Measurements from ENCODE around the gene SLC37A2. TPM values are rescaled to one million over a fixed set of nuclear protein-coding genes. Genes with fewer than 3 reads are reported as not detected.

SLC37A2 gene
- total RNA-seq, 1 experiment from 2014 or later: 5.1 TPM

DNA sequence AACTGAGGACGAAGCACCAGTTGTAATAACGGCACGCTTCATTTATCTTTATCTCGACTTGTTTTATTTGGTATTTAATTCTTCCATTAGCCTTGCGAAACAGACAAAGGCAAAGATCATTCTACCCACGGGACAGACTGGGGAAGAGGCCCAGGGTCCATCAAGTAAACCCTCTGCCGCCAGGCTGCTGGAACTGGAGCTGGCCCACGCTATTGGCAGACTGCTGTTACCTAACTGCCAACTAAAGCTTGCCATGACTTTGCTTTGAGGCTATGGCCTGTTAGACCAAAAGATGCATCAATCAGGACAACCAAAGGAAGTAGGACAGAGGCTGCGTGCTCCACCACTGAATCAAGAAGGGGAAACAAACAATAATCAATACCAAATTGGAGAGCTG lies 49.1 kb downstream of the SLC37A2 start:
- ATAC-seq (no peak), DNase-seq (ENCODE audit: low read depth, low spot score) (no peak)
- TF ChIP-seq, protein P1, sequence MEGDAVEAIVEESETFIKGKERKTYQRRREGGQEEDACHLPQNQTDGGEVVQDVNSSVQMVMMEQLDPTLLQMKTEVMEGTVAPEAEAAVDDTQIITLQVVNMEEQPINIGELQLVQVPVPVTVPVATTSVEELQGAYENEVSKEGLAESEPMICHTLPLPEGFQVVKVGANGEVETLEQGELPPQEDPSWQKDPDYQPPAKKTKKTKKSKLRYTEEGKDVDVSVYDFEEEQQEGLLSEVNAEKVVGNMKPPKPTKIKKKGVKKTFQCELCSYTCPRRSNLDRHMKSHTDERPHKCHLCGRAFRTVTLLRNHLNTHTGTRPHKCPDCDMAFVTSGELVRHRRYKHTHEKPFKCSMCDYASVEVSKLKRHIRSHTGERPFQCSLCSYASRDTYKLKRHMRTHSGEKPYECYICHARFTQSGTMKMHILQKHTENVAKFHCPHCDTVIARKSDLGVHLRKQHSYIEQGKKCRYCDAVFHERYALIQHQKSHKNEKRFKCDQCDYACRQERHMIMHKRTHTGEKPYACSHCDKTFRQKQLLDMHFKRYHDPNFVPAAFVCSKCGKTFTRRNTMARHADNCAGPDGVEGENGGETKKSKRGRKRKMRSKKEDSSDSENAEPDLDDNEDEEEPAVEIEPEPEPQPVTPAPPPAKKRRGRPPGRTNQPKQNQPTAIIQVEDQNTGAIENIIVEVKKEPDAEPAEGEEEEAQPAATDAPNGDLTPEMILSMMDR (IDR thresholded peaks at IDR 0.05 in 2 of 3, conservative IDR thresholded peaks at IDR 0.05 in 1 of 3; ENCODE audit: borderline replicate concordance in 1 of 3, insufficient read depth in 1 of 3, low read depth in 2 of 3, low read length in 2 of 3): no peak
- no peak for TF ChIP-seq TCF7L2 (IDR thresholded peaks at IDR 0.05; ENCODE audit: borderline replicate concordance, extremely low read depth, insufficient read depth, insufficient read length)
- TF ChIP-seq FOSL1 (IDR thresholded peaks at IDR 0.05; ENCODE audit: low read depth): no peak
- TF ChIP-seq EGR1 (IDR thresholded peaks at IDR 0.05; ENCODE audit: low read depth): no peak
- TF ChIP-seq SIN3A (IDR thresholded peaks at IDR 0.05; ENCODE audit: low read depth): no peak
- TF ChIP-seq, protein P2, sequence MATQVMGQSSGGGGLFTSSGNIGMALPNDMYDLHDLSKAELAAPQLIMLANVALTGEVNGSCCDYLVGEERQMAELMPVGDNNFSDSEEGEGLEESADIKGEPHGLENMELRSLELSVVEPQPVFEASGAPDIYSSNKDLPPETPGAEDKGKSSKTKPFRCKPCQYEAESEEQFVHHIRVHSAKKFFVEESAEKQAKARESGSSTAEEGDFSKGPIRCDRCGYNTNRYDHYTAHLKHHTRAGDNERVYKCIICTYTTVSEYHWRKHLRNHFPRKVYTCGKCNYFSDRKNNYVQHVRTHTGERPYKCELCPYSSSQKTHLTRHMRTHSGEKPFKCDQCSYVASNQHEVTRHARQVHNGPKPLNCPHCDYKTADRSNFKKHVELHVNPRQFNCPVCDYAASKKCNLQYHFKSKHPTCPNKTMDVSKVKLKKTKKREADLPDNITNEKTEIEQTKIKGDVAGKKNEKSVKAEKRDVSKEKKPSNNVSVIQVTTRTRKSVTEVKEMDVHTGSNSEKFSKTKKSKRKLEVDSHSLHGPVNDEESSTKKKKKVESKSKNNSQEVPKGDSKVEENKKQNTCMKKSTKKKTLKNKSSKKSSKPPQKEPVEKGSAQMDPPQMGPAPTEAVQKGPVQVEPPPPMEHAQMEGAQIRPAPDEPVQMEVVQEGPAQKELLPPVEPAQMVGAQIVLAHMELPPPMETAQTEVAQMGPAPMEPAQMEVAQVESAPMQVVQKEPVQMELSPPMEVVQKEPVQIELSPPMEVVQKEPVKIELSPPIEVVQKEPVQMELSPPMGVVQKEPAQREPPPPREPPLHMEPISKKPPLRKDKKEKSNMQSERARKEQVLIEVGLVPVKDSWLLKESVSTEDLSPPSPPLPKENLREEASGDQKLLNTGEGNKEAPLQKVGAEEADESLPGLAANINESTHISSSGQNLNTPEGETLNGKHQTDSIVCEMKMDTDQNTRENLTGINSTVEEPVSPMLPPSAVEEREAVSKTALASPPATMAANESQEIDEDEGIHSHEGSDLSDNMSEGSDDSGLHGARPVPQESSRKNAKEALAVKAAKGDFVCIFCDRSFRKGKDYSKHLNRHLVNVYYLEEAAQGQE (IDR thresholded peaks at IDR 0.05; ENCODE audit: low read depth): no peak
- TF ChIP-seq ELF1 (IDR thresholded peaks at IDR 0.05; ENCODE audit: borderline replicate concordance, low read depth): no peak
- TF ChIP-seq CEBPB (IDR thresholded peaks at IDR 0.05; ENCODE audit: low read depth): no peak
- no peak for TF ChIP-seq YY1 (IDR thresholded peaks at IDR 0.05; ENCODE audit: extremely low read depth, insufficient replicate concordance, low read depth, low read length)
- TF ChIP-seq JUND (IDR thresholded peaks at IDR 0.05): no peak
- TF ChIP-seq ZFX (IDR thresholded peaks at IDR 0.05): no peak
- no peak for TF ChIP-seq ZNF274 (IDR thresholded peaks at IDR 0.05; ENCODE audit: low read depth, low read length)
- TF ChIP-seq, protein P3, sequence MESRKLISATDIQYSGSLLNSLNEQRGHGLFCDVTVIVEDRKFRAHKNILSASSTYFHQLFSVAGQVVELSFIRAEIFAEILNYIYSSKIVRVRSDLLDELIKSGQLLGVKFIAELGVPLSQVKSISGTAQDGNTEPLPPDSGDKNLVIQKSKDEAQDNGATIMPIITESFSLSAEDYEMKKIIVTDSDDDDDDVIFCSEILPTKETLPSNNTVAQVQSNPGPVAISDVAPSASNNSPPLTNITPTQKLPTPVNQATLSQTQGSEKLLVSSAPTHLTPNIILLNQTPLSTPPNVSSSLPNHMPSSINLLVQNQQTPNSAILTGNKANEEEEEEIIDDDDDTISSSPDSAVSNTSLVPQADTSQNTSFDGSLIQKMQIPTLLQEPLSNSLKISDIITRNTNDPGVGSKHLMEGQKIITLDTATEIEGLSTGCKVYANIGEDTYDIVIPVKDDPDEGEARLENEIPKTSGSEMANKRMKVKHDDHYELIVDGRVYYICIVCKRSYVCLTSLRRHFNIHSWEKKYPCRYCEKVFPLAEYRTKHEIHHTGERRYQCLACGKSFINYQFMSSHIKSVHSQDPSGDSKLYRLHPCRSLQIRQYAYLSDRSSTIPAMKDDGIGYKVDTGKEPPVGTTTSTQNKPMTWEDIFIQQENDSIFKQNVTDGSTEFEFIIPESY (IDR thresholded peaks at IDR 0.05; ENCODE audit: extremely low read depth, insufficient replicate concordance, low read length): no peak
- no peak for TF ChIP-seq SRF (IDR thresholded peaks at IDR 0.05; ENCODE audit: low read depth)
- no peak for TF ChIP-seq RAD21 (IDR thresholded peaks at IDR 0.05; ENCODE audit: low read depth)
- TF ChIP-seq, protein P4, sequence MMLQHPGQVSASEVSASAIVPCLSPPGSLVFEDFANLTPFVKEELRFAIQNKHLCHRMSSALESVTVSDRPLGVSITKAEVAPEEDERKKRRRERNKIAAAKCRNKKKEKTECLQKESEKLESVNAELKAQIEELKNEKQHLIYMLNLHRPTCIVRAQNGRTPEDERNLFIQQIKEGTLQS (IDR thresholded peaks at IDR 0.05): no peak
- no peak for TF ChIP-seq CBX3 (IDR thresholded peaks at IDR 0.05; ENCODE audit: low read depth)
- no peak for TF ChIP-seq POLR2AphosphoS5 (IDR thresholded peaks at IDR 0.05; ENCODE audit: low read depth, low read length)
- ChIA-PET RAD21 (ENCODE audit: low non-redundant PET in 1 of 2, low total read pairs in 2 of 2, uncharacterized antibody in 2 of 2, unreplicated experiment in 2 of 2) (interaction anchor here in 1 of 2 experiments (0.7 to 1.0 kb wide), 2 partner anchors 12 to 30 kb away, joined by 3 read pairs; no protein-coding TSS in a partner anchor), POLR2A (interaction anchor here (0.6 to 2.8 kb wide), 4 partner anchors 12 to 41 kb away, joined by 3 to 21 read pairs (median 4); no protein-coding TSS in a partner anchor), CTCF (interaction anchor here (0.9 to 1.8 kb wide), 7 partner anchors 12 to 317 kb away, joined by 3 to 19 read pairs (median 3); no protein-coding TSS in a partner anchor)
- TSS peak; percentile 84 for BruUV-seq (replicated peaks)
- no peaks in the 10 kb centered on the region for H3K9me3 ChIP-seq (ENCODE audit: control insufficient read depth in 1 of 2, insufficient read depth in 1 of 2, low read depth in 1 of 2, low read length in 2 of 2)
- peak overlapping the region; percentile 95 for H3K4me2 ChIP-seq (ENCODE audit: low read length)
- H3K9me2 ChIP-seq (ENCODE audit: insufficient read depth): no peaks in the 10 kb centered on the region
- peaks cover 3 to 17% of the 10 kb centered on the region in 2 experiments; a peak in 3 of 4 replicates for H3K4me1 ChIP-seq (ENCODE audit: control insufficient read depth in 1 of 2, insufficient read depth in 2 of 2, low read length in 2 of 2)
- H3K9ac ChIP-seq (ENCODE audit: low read length): 0 out of 2 replicates have a peak overlapping the region, but pooled peaks have one; percentile 5
- peaks cover 21% of the 10 kb centered on the region; the same call in 1 of the 2 replicates for H3K79me2 ChIP-seq (ENCODE audit: insufficient read depth, low read length)
- H3K4me3 ChIP-seq (replicated peaks in 1 of 2; ENCODE audit: low read depth in 1 of 2, low read length in 2 of 2): peak overlapping the region; percentile 29 to 98
- no peak overlapping the region for H2AFZ ChIP-seq (ENCODE audit: low read depth, low read length, poor library complexity, severe bottlenecking)
- no peaks in the 10 kb centered on the region for H4K20me1 ChIP-seq (ENCODE audit: insufficient read depth)
- H3K36me3 ChIP-seq (ENCODE audit: control insufficient read depth in 1 of 2, insufficient read depth in 2 of 2, low read length in 2 of 2): no peaks in the 10 kb centered on the region
- peak overlapping the region; percentile 28; the same call in 1 of the 2 replicates for H3K27ac ChIP-seq (ENCODE audit: low read depth, low read length)
- intact Hi-C loops (cut with micrococcal nuclease): no loop called here
- H3K27me3 ChIP-seq (ENCODE audit: insufficient read depth, low read length): no peaks in the 10 kb centered on the region

Data from HCT116 (cell line).